ENCODE data around the gene MACF1. TPM values are rescaled to one million over a fixed set of nuclear protein-coding genes. Genes with fewer than 3 reads are reported as not detected.

The MACF1 gene
- total RNA-seq, 1 experiment from 2014 or later, result 103 TPM

- no peak for DNase-seq
- Histone ChIP-seq H3K36me3 (ENCODE audit: low read depth, low read length) (no peaks in the 10 kb centered on the region), H3K9me3 (ENCODE audit: low read length) (no peaks in the 10 kb centered on the region), H3K9me2 (replicated peaks; ENCODE audit: low read length) (no peaks in the 10 kb centered on the region), H3K9ac (ENCODE audit: low read length) (no peak overlapping the region), H2AFZ (ENCODE audit: low read length) (no peak overlapping the region), H3K27me3 (ENCODE audit: low read length) (no peaks in the 10 kb centered on the region), H3K4me1 (ENCODE audit: insufficient read depth, low read length) (no peaks in the 10 kb centered on the region), H3K4me3 (ENCODE audit: low read length) (no peak overlapping the region), H4K20me1 (ENCODE audit: low read length) (no peaks in the 10 kb centered on the region), H3F3A (ENCODE audit: low read length, unreplicated experiment) (no peaks in the 10 kb centered on the region), H3K79me2 (ENCODE audit: low read length) (no peaks in the 10 kb centered on the region), H3K4me2 (ENCODE audit: low read length) (no peak overlapping the region), H3K27ac (ENCODE audit: low read length) (no peak overlapping the region)
- BruUV-seq (replicated peaks), result no TSS peak
- TF ChIP-seq CTCF (conservative IDR thresholded peaks at IDR 0.05; ENCODE audit: low read depth, low read length) (no peak), EZH2 (IDR thresholded peaks at IDR 0.05; ENCODE audit: low read length, unreplicated experiment) (no peak), EZH2phosphoT487 (IDR thresholded peaks at IDR 0.05; ENCODE audit: borderline replicate concordance, low read length) (no peak)
- ATAC-seq, result no peak
- ChIA-PET CTCF (no interaction called here), POLR2A (ENCODE audit: unreplicated experiment) (no interaction called here)
- intact Hi-C loops (cut with micrococcal nuclease), result no loop called here
These were observed 323.6 kb downstream of the MACF1 start for GRCh38 chr1:39528082-39528481.

GRCh38 chr1:39529901-39530535, 325.5 kb downstream of the MACF1 start:
- no peak overlapping the region for H3K4me2 ChIP-seq (ENCODE audit: low read length)
- ATAC-seq (no peak), DNase-seq (no peak)
- no peaks in the 10 kb centered on the region for H3K9me2 ChIP-seq (replicated peaks; ENCODE audit: low read length)
- TF ChIP-seq EZH2phosphoT487 (IDR thresholded peaks at IDR 0.05; ENCODE audit: borderline replicate concordance, low read length) (no peak), EZH2 (IDR thresholded peaks at IDR 0.05; ENCODE audit: low read length, unreplicated experiment) (no peak), CTCF (conservative IDR thresholded peaks at IDR 0.05; ENCODE audit: low read depth, low read length) (no peak)
- no peak overlapping the region for H3K4me3 ChIP-seq (ENCODE audit: low read length)
- no peaks in the 10 kb centered on the region for H3K36me3 ChIP-seq (ENCODE audit: low read depth, low read length)
- no peaks in the 10 kb centered on the region for H4K20me1 ChIP-seq (ENCODE audit: low read length)
- no peaks in the 10 kb centered on the region for H3F3A ChIP-seq (ENCODE audit: low read length, unreplicated experiment)
- intact Hi-C loops (cut with micrococcal nuclease), result loop anchor here (10.0 kb wide), 1 partner anchor 265 kb away; no protein-coding TSS in a partner anchor
- H3K27ac ChIP-seq (ENCODE audit: low read length), result no peak overlapping the region
- CTCF ChIA-PET, result no interaction called here
- POLR2A ChIA-PET (ENCODE audit: unreplicated experiment), result no interaction called here
- H3K9ac ChIP-seq (ENCODE audit: low read length), result no peak overlapping the region
- no peaks in the 10 kb centered on the region for H3K9me3 ChIP-seq (ENCODE audit: low read length)
- H3K27me3 ChIP-seq (ENCODE audit: low read length), result no peaks in the 10 kb centered on the region
- no peak overlapping the region for H2AFZ ChIP-seq (ENCODE audit: low read length)
- no peaks in the 10 kb centered on the region for H3K4me1 ChIP-seq (ENCODE audit: insufficient read depth, low read length)
- BruUV-seq (replicated peaks), result no TSS peak
- no peaks in the 10 kb centered on the region for H3K79me2 ChIP-seq (ENCODE audit: low read length)

GRCh38 chr1:39531526-39531925, 327.0 kb downstream of the MACF1 start:
- Histone ChIP-seq H4K20me1 (ENCODE audit: low read length) (no peaks in the 10 kb centered on the region), H3K9me3 (ENCODE audit: low read length) (no peaks in the 10 kb centered on the region), H3K4me2 (ENCODE audit: low read length) (no peak overlapping the region), H3K27me3 (ENCODE audit: low read length) (no peaks in the 10 kb centered on the region), H3F3A (ENCODE audit: low read length, unreplicated experiment) (no peaks in the 10 kb centered on the region), H2AFZ (ENCODE audit: low read length) (no peak overlapping the region), H3K27ac (ENCODE audit: low read length) (no peak overlapping the region), H3K36me3 (ENCODE audit: low read depth, low read length) (no peaks in the 10 kb centered on the region), H3K9me2 (replicated peaks; ENCODE audit: low read length) (no peaks in the 10 kb centered on the region), H3K79me2 (ENCODE audit: low read length) (no peaks in the 10 kb centered on the region), H3K9ac (ENCODE audit: low read length) (no peak overlapping the region), H3K4me3 (ENCODE audit: low read length) (no peak overlapping the region), H3K4me1 (ENCODE audit: insufficient read depth, low read length) (no peaks in the 10 kb centered on the region)
- ATAC-seq (no peak), DNase-seq (no peak)
- intact Hi-C loops (cut with micrococcal nuclease), result loop anchor here (10.0 kb wide), 1 partner anchor 267 kb away; no protein-coding TSS in a partner anchor
- no TSS peak for BruUV-seq (replicated peaks)
- POLR2A ChIA-PET (ENCODE audit: unreplicated experiment), result no interaction called here
- CTCF ChIA-PET, result no interaction called here
- no peak for TF ChIP-seq EZH2phosphoT487 (IDR thresholded peaks at IDR 0.05; ENCODE audit: borderline replicate concordance, low read length)

Measured in PC-3 (cell line).